Spleen (tissue), 11 donors: ENCODE data around the gene ASB10. TPM values are rescaled to one million over a fixed set of nuclear protein-coding genes. Genes with fewer than 3 reads are reported as not detected.
A peak's percentile ranks its signal among the peaks of the same experiment; 100 is the strongest.

ENCODE experiments used
- DNase-seq: peaks from one replicate; pipeline ENCODE4 v3.0.0-alpha.2; 2020
- H3K27ac ChIP-seq, 8 donors: fragments of 200-600 bp; sonication (generic) in 7 of 8; 1 replicate in 4 of 8; 2 replicates in 4 of 8; pipeline versions ENCODE4 v1.5.0 to v1.8.0; 2016 to 2021; ENCODE audit warnings: inconsistent platforms in 4 of 8, mild to moderate bottlenecking in 4 of 8, moderate library complexity in 1 of 8
- H3K27me3 ChIP-seq, 7 donors: fragments of 200-600 bp; sonication (generic) in 6 of 7; replicated peaks in 1 of 7; 1 replicate in 4 of 7; 2 replicates in 3 of 7; pipeline versions ENCODE4 v1.5.0 to v1.8.0; 2016 to 2021; ENCODE audit warnings: inconsistent platforms in 3 of 7, mild to moderate bottlenecking in 1 of 7
- H3K36me3 ChIP-seq, 6 donors: fragments of 200-600 bp; sonication (generic) in 5 of 6; 1 replicate in 4 of 6; 2 replicates in 2 of 6; pipeline versions ENCODE4 v1.5.0 to v1.8.0; 2016 to 2021; ENCODE audit warnings: inconsistent platforms in 2 of 6
- H3K4me1 ChIP-seq, 6 donors: fragments of 200-600 bp; sonication (generic) in 5 of 6; 1 replicate in 3 of 6; 2 replicates in 3 of 6; pipeline versions ENCODE4 v1.5.0 to v1.8.0; 2016 to 2021; ENCODE audit warnings: inconsistent platforms in 3 of 6
- H3K4me3 ChIP-seq, 8 donors: fragments of 200-600 bp; sonication (generic) in 7 of 8; 1 replicate in 4 of 8; 2 replicates in 4 of 8; pipeline versions ENCODE4 v1.5.0 to v1.8.0; 2016 to 2021; ENCODE audit warnings: inconsistent platforms in 4 of 8, mild to moderate bottlenecking in 4 of 8, moderate library complexity in 2 of 8
- H3K9me3 ChIP-seq, 8 donors: fragments of 200-600 bp; sonication (generic) in 7 of 8; 1 replicate in 4 of 8; 2 replicates in 4 of 8; pipeline versions ENCODE4 v1.5.0 to v1.8.0; 2016 to 2021; ENCODE audit warnings: inconsistent platforms in 4 of 8
- POLR2A ChIP-seq, 3 donors: fragments of 450-650 bp; IDR thresholded peaks; one replicate each; pipeline ENCODE4 v1.5.1; 2017; ENCODE audit warnings: antibody characterized with exemption in 3 of 3, mild to moderate bottlenecking in 1 of 3
- POLR2AphosphoS5 ChIP-seq, 3 donors: sonication (generic); formaldehyde crosslinking; IDR thresholded peaks; one replicate each; pipeline ENCODE4 v1.5.1; 2017; ENCODE audit warnings: antibody characterized with exemption in 3 of 3
- WGBS, 5 donors: extraction: QIAGEN DNeasy Blood & Tissue Kit in 3 of 5; methylation state at CpG; one replicate each; pipeline versions ENCODE4 v1.1.5 to v1.1.7; 2013 to 2018; 5-methylcytosine and 5-hydroxymethylcytosine counted together
- intact Hi-C: fragments of 100-400 bp; cut with DNase I; formaldehyde crosslinking; loops from one replicate; pipeline ENCODE4 v1.15.0; 2023; ENCODE audit warnings: low total_unique reads
- polyA plus RNA-seq, 3 donors: library from polyadenylated mRNA; stranded (reverse); fragments of 200-250 nt; gene quantifications; one replicate each; pipeline ENCODE4 v1.2.1, GENCODE V29; 2013
- total RNA-seq, 7 donors: library from RNA; depleted of rRNA in 3 of 7; stranded (reverse); fragments of >200 nt in 3 of 7; fragmentation: NEBNext Ultra II Directional in 4 of 7; extraction: Animal tissue kit (Norgen Biotek cat#: 25700) in 4 of 7; gene quantifications; one replicate each; pipeline versions ENCODE4 v1.1.0 to v1.2.1, GENCODE V29; 2016 to 2021
- TF ChIP-seq, protein P1 (sequence below), 11 experiments: fragments of 200-600 bp in 7 of 11; fragments of 450-650 bp in 4 of 11; sonication (generic) in 4 of 11; IDR thresholded peaks in 8 of 11; conservative IDR thresholded peaks in 3 of 11; 1 replicate in 7 of 11; 2 replicates in 4 of 11; pipeline versions ENCODE4 v1.4.0 to v1.8.0; 2016 to 2021; ENCODE audit warnings: antibody characterized with exemption in 11 of 11, inconsistent platforms in 4 of 11, mild to moderate bottlenecking in 1 of 11
- donor health status: healthy with polysubstance abuse.
- donor health status: DM: no; HTN: no; CAD: no; lungs with moderate emphysema.
- donor health status: DM: no; HTN: no; CAD: no.
- donor health status: Bipolar disorder and iron deficiency.
- donor health status: healthy.
- donor health status: DM: no; HTN: no; CAD: no.
- donor health status: DM: yes; HTN: yes; CAD: no.

Gene ASB10
- total and polyA plus RNA-seq, 10 donors: not detected

DNA sequence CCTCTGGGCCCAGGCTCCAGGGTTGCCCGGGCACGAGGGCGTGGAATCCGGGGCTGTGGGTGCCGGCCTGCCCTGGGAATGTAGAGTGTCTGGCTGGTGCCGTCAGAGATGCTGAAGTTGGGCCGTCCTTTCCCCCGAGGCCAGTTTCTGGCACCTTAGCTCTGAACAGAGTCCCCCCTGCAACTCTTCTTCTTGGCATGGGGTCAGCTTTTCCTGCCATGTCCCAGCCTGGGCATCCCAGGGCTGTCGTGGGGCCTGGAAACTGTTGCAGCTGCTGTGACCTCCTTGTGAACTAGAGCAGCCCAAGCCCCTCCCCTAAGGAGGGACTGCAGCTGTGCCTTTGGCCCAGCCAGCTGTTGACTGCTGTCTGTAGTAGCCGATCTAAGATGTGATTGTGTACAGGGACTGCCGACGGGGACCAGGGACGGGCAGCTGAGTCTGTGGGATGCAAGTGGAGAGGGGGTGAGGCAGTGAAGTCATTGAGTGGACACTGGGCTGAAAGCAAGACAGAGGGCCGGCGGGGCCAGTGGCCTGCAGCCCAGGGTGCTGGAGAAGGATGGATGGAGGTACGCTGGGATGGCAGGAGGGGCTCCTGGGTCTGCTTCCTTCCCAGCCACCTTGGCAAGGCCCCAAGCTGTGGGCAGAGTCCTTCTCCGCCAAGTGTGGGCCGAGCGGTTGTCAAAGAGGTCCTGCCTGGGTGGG, 55.3 kb downstream of the ASB10 start:
- peaks cover 0 to 11% (median 2%) of the 10 kb centered on the region in 6 donors for H3K4me1 ChIP-seq
- peaks cover 0 to 98% (median 69%) of the 10 kb centered on the region in 6 donors for H3K36me3 ChIP-seq
- 81 to 84% (median 81%) methylated on average over 18 to 19 of the region's 19 CpGs for WGBS, 5 donors
- no peak for DNase-seq
- no peaks in the 10 kb centered on the region for H3K27me3 ChIP-seq
- H3K27ac ChIP-seq: no peak overlapping the region
- H3K4me3 ChIP-seq: no peak overlapping the region
- H3K9me3 ChIP-seq: no peaks in the 10 kb centered on the region
- intact Hi-C loops: no loop called here
- TF ChIP-seq POLR2AphosphoS5 (IDR thresholded peaks at IDR 0.05) (peak in 2 of 3 donors; percentile 21 to 48), POLR2A (IDR thresholded peaks at IDR 0.05) (no peak)
- TF ChIP-seq, protein P1, sequence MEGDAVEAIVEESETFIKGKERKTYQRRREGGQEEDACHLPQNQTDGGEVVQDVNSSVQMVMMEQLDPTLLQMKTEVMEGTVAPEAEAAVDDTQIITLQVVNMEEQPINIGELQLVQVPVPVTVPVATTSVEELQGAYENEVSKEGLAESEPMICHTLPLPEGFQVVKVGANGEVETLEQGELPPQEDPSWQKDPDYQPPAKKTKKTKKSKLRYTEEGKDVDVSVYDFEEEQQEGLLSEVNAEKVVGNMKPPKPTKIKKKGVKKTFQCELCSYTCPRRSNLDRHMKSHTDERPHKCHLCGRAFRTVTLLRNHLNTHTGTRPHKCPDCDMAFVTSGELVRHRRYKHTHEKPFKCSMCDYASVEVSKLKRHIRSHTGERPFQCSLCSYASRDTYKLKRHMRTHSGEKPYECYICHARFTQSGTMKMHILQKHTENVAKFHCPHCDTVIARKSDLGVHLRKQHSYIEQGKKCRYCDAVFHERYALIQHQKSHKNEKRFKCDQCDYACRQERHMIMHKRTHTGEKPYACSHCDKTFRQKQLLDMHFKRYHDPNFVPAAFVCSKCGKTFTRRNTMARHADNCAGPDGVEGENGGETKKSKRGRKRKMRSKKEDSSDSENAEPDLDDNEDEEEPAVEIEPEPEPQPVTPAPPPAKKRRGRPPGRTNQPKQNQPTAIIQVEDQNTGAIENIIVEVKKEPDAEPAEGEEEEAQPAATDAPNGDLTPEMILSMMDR (IDR thresholded peaks at IDR 0.05 in 8 of 11, conservative IDR thresholded peaks at IDR 0.05 in 3 of 11): no peak

DNA sequence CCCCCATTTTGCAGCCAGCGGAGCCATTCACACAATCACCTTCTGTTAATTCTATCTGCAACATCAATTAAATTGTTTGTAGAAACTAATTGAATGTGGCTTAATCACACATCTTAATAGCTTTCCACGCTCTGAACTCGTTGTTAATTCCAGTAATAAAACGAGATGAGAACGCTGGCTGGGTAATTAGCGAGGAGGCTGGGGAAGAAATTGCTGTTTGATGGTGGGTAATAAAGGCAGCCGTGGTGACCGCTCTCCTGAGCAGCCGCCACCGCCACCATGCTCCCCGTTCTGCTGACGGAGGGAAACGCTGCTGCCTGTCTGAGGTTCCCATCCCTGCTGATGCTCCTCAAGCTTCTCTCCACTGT, 55.8 kb downstream of the ASB10 start:
- intact Hi-C loops: no loop called here
- peaks cover 0 to 9% (median 2%) of the 10 kb centered on the region in 6 donors for H3K4me1 ChIP-seq

DNA sequence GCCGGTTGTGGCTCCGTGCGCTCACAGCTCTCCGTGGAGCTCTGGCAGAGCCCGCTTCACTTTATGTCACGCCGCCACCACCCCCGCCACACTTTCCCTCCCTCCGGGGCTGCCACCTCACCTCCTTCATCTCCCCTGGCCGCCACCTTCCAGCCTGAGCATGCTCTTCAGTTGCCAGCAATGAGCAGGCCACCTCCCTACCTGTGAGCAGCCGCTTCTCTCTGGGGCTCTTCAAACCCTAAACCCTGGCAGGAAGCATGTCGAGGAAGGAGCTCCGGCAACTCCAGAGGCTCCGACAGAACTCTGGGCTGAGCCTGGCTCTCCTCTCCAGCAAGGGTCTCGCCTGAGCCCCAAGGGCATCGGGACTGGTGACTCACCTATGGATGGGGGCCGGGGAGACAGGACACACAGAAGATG, 56.3 kb downstream of the ASB10 start:
- Histone ChIP-seq H3K27me3 (no peaks in the 10 kb centered on the region), H3K9me3 (no peaks in the 10 kb centered on the region), H3K4me1 (peaks cover 0 to 5% (median under 1%) of the 10 kb centered on the region in 6 donors), H3K27ac (no peak overlapping the region), H3K4me3 (no peak overlapping the region), H3K36me3 (peaks cover 0 to 96% (median 60%) of the 10 kb centered on the region in 6 donors)
- DNase-seq: no peak
- 93 to 96% (median 94%) methylated on average over 16 to 17 of the region's 17 CpGs for WGBS, 5 donors
- TF ChIP-seq, protein P1 (IDR thresholded peaks at IDR 0.05 in 8 of 11, conservative IDR thresholded peaks at IDR 0.05 in 3 of 11): no peak
- TF ChIP-seq POLR2AphosphoS5 (IDR thresholded peaks at IDR 0.05) (no peak), POLR2A (IDR thresholded peaks at IDR 0.05) (no peak)
- intact Hi-C loops: no loop called here

More for the DNA sequence above, 55.8 kb downstream of the ASB10 start:
- Histone ChIP-seq H3K27ac (no peak overlapping the region), H3K4me3 (no peak overlapping the region), H3K36me3 (peaks cover 0 to 96% (median 65%) of the 10 kb centered on the region in 6 donors), H3K27me3 (no peaks in the 10 kb centered on the region), H3K9me3 (no peaks in the 10 kb centered on the region)
- 92 to 97% (median 94%) methylated on average over 13 of the region's 13 CpGs for WGBS, 5 donors
- TF ChIP-seq POLR2A (IDR thresholded peaks at IDR 0.05) (no peak), POLR2AphosphoS5 (IDR thresholded peaks at IDR 0.05) (no peak)
- DNase-seq: no peak

DNA sequence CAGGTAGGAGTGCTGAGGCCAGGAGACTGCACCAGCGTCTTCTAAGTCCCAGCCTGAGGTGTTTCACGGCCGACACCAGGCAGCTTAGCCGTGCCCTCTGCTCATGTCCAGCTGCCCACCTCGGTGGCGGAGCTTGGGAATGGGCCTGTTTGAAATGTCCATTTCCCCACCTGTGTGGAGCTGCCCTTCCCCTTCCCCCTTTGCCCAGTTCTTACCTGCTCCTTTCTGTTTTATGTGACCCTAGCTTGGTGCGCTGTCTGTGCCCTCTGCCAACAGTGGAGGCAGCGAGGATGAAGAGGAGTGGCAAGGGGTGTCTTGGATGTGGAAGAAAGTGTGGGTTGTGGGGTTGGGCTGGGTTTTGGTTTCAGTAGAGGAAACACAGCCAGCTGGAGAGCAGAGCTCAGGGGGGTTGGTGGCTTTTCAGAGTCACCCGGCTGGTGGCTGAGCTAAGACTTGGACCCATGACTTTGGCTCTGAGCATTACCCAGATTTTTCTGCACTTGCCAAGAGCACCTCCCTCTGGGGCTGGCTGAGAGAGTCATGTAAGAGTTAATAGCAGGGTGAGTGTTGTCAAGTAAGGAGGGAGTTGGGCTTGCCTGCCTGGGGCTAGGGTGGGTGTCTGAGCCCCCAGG, 57.0 kb downstream of the ASB10 start:
- WGBS, 5 donors: 90 to 96% (median 94%) methylated on average over 7 to 9 of the region's 9 CpGs
- no peak for TF ChIP-seq POLR2AphosphoS5 (IDR thresholded peaks at IDR 0.05)
- TF ChIP-seq POLR2A (IDR thresholded peaks at IDR 0.05): no peak
- TF ChIP-seq, protein P1 (IDR thresholded peaks at IDR 0.05 in 8 of 11, conservative IDR thresholded peaks at IDR 0.05 in 3 of 11): no peak
- no peak overlapping the region for H3K4me3 ChIP-seq
- no peaks in the 10 kb centered on the region for H3K9me3 ChIP-seq
- no peaks in the 10 kb centered on the region for H3K27me3 ChIP-seq
- intact Hi-C loops: loop anchor here (5.0 to 10.0 kb wide), 2 partner anchors 42 to 175 kb away; no protein-coding TSS in a partner anchor
- H3K4me1 ChIP-seq: peaks cover 0 to 4% (median 0%) of the 10 kb centered on the region in 6 donors
- no peak overlapping the region for H3K27ac ChIP-seq
- peaks cover 0 to 96% (median 54%) of the 10 kb centered on the region in 6 donors for H3K36me3 ChIP-seq
- DNase-seq: no peak
